GM20431 (cell line): ENCODE measurements around the gene BRAF.
"Not testable (repeated sequence)": the region's sequence is repeated elsewhere in the genome, so short reads cannot be mapped to it uniquely, and the experiment has no call there.

Experiments
- in situ Hi-C: fragments of 300-500 bp; cut with MseI, MboI; formaldehyde crosslinking; loops from one replicate; pipeline ENCODE4 v1.15.0; 2020; ENCODE audit warnings: low sequenced_read_pairs; ENCODE audit not compliant: unreplicated experiment

BRAF gene

GRCh38 chr7:140724706-140725105 is 200.0 kb downstream of the BRAF start:
- in situ Hi-C loops = no loop called here

- in situ Hi-C loops = no loop called here
Observed at GRCh38 chr7:140723574-140723973, 201.2 kb downstream of the BRAF start.

GRCh38 chr7:140723006-140723405 is 201.7 kb downstream of the BRAF start:
- in situ Hi-C loops = no loop called here

GRCh38 chr7:140722254-140722653 is 202.5 kb downstream of the BRAF start:
- in situ Hi-C loops = no loop called here

- in situ Hi-C loops = no loop called here
Observed at GRCh38 chr7:140719721-140720120, 205.0 kb downstream of the BRAF start.

DNA sequence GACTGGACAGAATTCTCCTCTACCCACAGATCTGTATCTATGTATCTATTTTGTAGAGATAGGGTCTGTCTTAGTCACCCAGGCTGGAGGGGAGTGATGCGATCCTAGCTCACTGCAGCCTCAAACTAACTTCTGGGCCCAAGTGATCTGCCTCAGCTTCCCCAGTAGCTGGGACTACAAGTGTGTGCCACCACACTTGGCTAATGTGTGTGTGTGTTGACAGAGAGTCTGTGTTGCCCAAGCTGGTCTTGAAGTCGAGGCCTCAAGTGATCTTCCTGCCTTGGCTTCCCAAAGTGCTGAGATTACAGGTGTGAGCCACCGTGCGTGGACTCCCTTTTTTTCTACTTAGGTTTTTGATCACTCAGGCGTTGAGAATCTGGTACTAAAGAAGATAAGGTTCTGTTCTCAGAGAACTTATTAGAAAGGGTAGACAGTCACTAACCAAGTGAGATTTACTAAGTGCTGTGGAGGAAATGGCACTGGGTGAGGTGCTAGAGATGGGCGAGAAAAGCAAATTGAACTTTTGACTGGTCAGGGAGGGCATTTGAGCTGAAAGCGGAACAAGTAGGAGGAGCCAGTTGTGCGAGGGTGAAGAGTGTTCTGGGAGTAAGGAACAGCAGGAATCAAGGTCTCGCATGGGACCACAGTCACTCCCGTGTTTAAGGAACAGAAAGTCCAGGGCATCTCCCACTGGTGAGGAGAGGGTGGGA is 210.2 kb downstream of the BRAF start:
- in situ Hi-C loops = no loop called here

DNA sequence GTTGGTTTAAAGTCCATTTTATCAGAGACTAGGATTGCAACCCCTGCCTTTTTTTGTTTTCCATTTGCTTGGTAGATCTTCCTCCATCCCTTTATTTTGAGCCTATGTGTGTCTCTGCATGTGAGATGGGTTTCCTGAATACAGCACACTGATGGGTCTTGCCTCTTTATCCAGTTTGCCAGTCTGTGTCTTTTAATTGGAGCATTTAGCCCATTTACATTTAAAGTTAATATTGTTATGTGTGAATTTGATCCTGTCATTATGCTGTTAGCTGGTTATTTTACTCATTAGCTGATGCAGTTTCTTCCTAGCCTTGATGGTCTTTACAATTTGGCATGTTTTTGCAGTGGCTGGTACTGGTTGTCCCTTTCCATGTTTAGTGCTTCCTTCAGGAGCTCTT is 212.3 kb downstream of the BRAF start:
- in situ Hi-C loops = not testable (repeated sequence)

DNA sequence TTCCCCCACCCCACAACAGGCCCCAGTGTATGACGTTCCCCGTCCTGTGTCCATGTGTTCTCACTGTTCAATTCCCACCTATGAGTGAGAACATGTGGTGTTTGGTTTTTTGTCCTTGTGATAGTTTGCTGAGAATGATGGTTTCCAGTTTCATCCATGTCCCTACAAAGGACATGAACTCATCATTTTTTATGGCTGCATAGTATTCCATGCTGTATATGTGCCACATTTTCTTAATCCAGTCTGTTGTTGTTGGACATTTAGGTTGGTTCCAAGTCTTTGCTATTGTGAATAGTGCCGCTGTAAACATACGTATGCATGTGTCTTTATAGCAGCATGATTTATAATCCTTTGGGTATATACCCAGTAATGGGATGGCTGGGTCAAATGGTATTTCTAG is 216.0 kb downstream of the BRAF start:
- in situ Hi-C loops = not testable (repeated sequence)

- in situ Hi-C loops = no loop called here
Observed at GRCh38 chr7:140707132-140707531, 217.6 kb downstream of the BRAF start.

DNA sequence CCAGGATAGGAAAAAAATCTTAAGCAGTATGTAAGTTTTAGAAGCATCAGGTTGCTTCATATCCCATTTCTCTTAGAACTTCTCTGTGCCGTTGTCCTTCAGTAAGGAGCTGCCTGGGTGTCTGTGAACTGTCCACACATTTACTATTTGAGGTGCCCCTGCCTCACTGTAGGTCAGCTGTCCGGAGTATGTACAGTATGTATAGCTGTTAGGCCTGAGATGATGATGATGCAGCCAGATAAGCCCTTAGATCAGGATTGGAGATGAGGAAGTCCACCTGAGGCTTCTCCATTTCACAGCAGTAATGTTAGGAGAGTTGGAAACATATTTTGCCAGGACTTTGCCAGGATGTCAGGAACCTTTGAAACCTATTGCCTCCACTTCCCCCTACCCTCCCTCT is 220.5 kb downstream of the BRAF start:
- in situ Hi-C loops = no loop called here

DNA sequence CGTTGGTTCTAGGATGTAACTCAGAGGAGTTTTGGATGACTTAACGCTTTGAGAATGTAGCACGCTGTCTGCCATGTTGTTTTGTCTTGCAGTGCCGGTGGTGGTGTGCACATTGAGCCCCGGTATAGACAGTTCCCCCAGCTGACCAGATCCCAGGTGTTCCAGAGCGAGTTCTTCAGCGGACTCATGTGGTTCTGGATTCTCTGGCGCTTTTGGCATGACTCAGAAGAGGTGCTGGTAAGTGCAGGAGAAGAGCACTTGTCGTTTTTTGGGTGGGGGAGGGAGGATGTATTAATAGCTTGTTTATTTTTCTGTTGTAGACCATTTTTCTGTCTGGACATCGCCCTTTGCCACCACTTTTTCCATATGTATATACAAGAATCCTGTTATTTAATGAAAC is 222.0 kb downstream of the BRAF start:
- in situ Hi-C loops = no loop called here

GRCh38 chr7:140698477-140698876 is 226.3 kb downstream of the BRAF start:
- in situ Hi-C loops = no loop called here

DNA sequence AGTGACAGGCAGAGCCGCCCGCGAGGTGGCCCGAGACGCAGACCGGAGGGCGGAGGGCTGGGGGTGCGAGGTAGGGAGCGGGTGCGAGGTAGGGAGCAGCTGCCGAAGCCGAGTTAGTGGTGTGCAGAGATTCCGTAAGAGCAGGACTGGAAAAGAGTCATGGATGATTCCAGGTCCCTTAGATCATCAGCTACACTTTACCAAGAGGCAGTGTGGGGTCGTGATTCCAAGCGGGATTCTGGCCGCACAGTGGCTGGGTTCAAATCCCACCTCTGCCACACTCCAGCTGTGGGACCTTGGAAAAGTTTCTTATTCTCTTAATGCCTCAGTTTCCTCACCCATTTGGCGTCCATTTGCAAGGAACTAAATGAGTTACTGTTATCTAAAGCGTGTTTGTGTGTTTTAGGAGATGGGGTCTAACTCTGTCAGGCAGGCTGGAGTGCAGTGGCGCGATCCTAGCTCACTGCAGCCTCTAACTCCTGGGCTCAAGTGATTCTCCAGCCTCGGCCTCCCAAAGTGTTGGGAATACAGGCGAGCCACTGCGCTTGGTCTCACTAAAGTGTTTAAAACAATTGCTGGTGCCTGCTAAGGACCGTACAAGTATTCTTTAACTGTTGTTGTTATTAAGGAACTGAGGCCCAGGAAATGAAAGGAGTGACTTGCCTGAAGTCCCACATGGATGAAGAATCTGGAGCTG is 227.1 kb downstream of the BRAF start:
- in situ Hi-C loops = no loop called here

DNA sequence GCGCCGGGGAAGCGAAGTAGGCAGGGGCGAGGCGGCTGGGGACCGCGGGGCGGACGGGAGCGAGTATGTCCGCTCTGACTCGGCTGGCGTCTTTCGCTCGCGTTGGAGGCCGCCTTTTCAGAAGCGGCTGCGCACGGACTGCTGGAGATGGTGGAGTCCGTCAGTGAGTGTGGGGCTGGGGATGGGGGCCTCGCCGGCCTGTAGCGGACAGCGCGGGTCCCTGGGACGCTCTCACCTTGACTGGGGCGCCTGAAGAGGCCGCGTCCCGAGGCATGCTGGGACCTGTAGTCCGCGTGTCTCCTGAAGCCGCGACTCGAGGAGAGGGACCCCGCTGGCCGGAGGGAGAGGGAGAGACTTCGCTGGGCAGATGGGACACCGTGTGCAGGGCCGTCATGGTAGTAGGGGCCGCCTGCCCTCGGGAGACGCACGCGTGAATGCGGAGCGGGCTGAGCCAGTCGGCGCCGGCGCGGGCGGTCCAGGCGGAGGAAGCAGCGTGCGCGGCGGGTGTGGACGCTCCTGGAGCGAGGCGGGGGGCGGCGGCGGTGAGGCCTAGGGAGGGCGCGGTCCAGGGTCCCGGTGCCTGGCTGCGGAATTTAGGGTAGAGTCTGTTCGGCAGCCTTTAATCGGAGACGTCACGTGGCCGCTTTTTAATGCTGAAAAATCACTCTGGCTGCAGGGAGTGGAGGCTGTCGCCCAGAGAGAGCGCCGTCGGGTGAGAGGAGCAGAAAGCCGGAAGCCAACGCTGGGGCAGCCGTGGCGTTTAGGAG is 227.9 kb downstream of the BRAF start, which contains the start of gene NDUFB2:
TSS of gene NDUFB2 (plus strand) at position 29 of the 767 bp plus-strand sequence. CDS start at position 66, 37 bp downstream.
- in situ Hi-C loops = no loop called here

GRCh38 chr7:140696024-140696679 is 228.6 kb downstream of the BRAF start:
- in situ Hi-C loops = no loop called here

DNA sequence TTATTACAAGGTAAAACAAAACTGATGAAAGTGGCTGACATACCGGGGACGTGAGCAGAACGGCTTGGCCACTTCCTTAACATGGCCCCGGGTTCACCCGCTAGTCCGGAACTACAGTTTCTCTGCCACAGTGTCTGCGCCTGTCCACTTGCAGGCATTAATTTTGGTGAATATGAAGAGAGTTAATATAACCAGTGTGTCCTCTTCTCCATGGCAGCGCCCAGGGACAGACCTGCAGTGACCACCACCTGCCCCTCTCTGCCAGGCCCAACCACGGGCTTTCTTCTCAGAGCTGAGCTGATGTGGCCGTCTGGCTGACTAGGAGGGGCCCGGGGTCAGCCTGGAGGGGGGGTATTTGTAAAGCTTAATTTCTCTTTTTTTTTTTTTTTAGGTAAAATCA is 229.3 kb downstream of the BRAF start:
- in situ Hi-C loops = no loop called here

DNA sequence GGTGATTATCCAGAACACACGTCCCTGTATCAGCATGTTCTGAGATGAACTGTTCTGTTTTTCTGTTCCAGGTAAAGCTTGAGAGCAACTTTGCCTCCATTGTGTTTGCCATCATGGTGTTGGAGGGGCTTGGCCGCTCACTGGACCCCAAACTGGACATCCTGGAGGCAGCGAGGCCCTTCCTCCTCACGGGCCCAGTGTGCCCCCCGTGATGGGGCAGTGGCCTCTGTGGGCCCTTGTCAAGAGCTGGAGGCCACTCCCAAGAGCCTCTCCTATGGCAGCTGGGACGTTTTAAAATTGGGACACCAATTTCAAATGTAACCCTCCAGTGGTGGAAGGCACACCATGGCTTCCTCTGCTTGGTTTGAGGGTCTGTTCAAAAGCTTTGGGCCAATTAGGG is 230.1 kb downstream of the BRAF start:
- in situ Hi-C loops = no loop called here

DNA sequence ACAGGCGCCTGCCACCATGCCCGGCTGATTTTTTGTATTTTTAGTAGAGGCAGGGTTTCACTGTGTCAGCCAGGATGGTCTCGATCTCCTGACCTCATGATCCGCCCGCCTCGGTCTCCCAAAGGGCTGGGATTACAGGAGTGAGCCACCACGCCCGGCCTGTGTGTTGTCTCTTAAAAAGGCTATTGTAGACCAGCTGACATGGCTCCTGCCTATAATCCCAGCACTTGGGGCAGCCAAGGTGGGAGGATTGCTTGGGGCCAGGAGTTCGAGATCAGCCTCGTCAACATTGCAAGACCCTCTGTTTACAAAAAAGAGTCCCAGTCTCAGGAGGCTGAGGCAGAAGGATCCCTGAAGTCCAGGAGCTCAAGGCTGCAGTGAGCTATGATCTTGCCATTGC is 230.9 kb downstream of the BRAF start:
- in situ Hi-C loops = not testable (repeated sequence)

GRCh38 chr7:140691376-140692045 is 233.2 kb downstream of the BRAF start:
- in situ Hi-C loops = no loop called here
